UCSD-AML1 (cell line): ENCODE results near the gene TMEM170A.
A peak's percentile ranks its signal among the peaks of the same experiment; 100 is the strongest.

Experiments used
- DNase-seq: peaks from one replicate; lab custom pipeline; 2025; ENCODE audit not compliant: unreplicated experiment; lab: John Stamatoyannopoulos, UW

The TMEM170A gene

DNA sequence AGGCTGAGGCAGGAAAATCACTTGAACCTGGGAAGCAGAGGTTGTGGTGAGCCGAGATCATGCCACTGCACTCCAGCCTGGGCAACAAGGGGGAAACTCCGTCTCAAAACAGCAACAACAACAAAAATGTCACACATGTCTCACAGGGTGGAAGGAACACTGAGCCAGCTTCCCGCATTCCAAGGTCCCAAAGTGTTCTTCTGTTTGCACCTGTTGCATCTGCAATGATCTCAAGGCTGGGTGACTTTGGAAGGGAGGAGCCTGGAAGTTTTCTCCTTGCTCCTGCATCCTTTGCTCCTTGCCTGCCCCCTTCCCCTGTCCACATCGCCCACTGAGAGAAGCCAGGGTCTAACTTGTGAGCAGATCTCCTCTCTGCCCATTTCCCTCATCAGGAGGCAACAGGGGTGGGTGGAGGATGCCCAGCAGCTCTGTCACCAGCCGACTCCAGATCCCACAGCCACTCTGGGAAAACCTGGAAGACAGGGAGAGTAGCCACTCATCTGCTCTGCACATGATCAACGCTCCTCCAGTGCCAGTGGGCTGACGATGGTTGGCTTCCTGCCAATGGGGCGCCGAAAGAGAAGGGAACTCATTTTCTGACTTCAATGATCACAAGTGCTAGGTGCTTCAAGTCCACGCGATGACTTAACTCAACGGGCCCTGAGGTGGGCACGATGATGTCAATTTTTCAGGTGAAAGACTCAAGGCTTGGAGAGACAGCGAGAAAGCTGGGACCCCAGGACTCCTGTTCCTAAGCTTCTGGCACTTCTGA, 18.1 kb upstream of the TMEM170A start:
- DNase-seq = no peak

DNA sequence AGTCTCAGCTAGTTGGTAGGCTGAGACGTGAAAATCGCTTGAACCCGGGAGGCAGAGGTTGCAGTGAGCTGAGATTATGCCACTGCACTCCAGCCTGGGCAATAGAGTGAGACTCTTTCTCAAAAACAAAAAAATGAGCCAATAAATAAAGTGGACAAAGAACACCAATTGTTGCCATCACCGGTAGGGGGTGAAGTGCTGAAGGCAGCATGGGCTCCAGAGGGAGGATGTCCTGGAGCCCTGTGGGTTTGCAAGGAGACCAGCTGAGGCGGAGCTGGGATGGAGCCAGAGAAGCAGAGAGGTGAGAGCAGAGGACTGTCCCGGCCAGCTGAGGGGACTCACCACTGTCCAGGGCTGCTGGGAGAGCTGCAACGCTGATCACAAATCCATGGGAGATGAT, 17.0 kb upstream of the TMEM170A start:
- DNase-seq = no peak

DNA sequence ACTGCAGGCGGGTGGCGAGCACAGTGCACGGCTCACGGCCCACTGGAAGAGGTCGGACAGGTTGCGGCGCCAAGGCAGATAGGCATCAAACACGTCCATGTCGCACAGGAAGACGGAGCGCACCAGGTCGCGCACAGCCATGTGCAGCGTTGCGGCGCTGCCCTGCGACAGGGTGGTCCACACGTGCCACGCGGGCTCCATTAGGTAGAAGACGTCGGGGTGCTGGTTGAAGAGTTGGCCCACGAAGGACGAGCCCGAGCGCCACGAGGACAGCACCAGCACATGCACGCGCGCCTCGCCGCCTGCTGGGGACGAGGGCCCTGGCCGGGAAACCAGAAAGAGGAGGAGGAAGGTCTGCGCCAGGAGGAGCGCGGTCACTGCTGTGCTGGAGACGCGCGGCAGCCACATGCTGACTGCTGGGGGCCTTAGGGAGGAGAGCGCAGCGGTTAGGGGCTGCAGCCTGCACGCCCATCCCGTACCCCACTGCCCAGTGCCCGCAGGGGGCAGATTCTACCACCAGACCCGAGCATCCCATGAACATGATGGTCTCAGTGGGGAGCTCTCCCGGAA, 15.0 kb upstream of the TMEM170A start:
- DNase-seq = no peak

DNA sequence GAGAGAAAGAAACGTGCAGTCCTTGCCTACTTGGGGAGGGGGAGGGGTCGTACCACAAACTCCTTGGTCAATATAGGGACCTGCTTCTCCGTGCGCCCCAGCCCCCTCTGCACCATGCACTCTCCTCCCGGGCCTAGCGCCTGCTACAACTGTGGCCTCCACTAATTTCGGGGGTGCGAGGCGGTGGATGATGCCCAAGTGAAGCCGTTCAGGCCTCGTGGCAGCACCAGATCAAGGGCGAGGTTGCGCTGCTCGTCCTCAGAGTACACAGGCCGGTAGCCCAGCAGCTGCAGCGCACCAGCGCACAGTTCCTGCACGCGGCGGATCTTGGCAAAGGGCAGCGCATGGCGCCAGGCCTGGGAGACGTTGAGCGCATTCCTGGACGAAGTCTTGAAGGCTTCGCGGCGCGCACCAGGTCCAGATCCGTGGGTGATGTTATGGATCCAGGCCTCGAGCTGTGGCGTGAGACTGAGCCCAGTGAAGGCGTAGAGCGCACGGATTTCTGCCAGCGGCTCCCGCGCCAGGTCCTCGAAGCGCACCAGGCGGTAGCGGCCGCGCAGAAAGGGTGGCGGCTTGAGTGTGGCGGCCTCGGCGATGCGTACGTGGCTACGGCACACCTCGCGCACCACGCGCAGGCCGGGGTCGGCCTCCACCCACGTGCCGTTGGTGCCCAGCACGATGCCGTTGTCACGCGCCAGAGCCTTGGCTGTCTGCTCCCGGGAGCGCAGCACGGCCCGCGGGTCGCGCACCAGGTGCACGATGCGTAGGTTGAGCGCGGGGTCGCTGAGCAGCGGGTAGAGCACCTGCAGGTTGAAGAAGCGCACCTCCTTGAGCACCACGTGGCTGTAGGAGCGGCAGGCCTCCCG, 14.2 kb upstream of the TMEM170A start:
- DNase-seq = no peak

DNA sequence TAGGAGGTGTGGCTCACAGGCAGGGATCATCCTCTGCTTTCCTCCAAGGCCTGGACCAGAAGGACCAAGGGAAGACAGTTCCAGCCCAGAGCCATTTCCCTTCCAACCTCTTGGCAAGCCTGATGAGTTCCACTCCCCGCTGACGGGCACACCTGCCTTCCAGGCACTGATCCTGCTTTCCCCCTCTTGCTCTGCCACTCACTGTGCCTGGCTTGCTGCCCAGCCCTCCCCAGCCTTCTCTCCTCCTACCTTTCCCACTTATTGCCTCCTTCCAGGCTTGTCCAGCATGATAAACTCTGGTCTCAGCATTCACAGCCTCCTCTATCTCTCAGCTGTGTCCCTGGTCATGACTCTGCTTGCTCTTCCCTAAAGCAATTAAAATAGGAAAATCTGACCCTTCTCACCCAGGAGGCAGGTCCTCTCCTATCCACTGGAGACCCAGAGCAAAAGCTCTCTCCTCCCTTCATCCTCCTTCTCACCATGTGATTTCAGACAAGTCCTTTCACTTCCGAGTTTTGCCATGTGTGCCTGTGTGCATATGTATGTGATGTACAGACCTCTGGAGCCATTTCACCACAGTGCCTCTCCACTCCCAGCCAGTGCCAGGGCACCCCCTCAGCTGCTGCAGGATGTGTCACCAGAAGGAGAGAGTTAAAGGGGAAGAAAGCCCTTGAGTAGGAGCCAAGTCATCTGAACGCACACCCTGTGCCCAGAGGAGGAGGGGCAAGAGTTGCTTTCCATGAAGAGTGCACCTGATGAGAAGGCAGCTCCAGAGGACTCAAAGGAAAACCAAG, 13.4 kb upstream of the TMEM170A start:
- DNase-seq = no peak

DNA sequence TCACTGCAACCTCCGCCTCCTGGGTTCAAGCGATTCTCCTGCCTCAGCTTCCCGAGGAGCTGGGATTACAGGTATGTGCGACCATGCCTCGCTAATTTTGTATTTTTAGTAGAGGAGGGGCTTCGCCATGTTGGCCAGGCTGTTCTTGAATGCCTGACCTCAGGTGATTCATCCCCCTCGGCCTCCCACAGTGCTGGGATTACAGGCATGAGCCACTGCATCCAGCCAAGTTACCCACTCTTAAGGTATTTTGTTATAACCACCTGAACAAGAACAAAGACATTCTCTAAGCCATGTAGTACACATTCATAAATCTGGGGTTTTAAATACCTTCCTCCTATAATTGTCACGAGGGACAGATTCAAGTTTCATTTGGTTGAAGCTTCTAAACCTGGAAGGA, 12.3 kb upstream of the TMEM170A start:
- no peak for DNase-seq

DNA sequence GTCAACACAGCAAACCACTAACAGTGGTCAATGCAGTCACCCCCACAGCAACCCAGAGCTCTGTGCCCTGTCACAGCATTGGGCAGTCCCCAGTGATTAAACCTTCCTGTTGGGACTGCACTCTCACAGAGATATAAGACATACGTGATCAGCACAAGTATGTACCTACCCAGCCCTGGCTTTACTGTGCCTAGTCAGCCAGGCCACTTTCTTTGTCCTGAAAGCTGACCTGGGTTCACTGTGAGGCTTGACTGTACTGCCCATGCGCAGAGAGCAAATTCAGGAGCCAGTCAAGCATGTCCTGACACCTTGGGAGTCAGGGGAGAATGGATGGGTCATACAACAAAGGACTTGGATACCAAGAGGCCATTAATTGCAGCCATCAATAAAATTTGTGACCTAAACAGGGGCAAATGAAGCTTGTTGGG, 10.9 kb upstream of the TMEM170A start:
- DNase-seq = no peak

DNA sequence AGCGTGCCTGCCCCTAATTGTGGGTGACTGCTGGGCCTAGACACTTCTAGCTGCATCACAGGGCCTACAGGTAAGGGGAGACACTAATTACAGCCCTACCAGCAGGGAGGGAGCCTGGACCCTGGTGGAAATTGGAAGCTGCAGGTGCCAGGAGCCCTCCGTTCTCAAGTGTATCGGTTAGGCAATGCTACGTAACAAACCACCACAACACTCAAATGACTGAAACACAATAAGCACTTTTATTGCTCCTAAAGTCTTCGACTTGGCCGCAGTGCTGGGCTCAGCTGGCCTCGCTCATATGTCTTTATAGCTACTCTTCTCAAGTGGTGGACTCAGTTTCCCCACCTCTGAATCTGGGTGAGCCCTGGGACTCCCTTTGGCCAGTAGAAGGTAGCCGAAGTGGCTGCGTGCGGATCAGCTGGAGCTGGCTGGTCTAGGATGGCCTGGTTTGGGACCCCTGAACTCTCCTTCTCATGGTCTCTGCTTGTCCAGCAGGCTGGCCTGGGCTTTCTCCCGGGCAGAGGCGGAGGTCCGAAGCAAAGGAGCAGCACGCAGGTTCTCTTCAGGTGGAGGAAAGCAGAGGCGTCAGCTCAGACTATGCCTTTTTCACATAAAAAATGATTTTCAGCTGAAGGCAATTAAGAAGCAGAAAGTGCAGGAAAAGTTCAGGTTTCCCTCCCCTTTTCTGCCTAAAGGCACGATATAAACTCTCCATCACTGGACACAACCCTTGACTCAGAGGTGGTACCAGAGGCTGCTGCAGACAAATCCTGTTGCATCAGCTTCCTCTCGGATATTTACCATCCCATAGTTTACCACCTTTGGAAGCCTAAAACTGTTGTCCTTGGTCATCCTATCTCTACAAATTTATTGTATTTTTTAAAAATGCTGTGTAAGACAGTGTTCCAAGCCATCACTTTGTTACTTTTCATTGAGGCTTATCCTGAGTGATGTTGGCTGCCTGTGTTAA, 8.7 kb upstream of the TMEM170A start:
- no peak for DNase-seq

DNA sequence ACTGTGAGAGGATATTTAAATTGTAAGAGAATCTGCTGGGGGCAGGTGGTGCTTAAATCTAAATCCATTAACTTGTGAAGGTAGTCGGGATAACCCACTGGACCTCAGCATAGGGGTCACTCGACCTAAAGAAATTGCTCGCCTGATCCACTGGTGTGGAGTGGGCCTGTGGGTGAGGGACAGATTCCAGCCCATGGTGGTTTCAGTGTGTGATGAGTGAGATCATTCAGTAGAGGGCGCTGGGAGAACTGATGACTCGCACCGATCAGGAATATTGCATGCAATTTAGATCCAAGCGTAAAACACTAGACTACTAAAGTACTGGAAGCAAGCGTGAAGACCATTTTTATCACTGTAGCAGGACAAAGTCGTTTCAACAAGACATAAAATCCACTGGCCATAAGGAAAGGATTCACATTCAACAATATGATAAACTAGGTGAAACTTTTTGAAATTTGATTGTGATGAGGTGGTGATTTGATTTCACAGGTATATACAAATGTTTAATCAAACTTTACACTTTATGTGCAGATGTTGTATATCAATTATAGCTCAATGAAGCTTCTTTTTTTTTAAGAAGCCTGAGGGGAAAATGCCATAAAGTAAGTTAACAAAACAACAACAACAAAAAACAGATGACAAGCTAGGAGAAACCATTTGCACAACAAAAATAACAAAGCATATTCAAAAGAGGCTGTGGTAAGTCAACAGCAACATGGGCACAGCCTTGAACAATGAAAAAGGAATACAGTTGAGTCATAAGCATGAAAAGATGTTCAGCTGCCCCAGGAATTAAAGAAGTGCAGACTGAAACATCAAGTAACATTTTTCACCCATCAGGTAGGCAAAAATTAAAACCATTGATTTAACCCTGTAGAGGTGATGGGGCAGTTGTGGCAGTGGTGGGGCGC, 7.5 kb upstream of the TMEM170A start:
- DNase-seq = peak; percentile 41

DNA sequence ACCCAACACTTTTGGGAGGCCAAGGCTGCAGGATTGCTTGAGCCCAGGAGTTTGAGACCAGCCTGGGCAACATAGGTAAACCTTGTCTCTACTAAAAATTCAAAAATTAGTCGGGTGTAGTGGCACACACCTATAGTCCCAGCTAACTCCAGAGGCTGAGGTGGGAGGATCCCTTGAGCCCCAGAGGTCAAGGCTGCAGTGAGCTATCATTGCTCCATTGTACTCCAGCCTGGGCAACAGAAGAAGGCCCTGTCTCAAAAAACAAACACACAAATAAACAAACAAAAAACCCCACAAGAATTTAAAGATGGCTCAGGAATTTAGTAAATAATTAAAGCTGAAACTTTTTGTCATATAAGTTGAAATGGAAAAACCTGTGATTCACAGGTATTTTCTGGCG, 2.3 kb upstream of the TMEM170A start:
- DNase-seq = no peak

DNA sequence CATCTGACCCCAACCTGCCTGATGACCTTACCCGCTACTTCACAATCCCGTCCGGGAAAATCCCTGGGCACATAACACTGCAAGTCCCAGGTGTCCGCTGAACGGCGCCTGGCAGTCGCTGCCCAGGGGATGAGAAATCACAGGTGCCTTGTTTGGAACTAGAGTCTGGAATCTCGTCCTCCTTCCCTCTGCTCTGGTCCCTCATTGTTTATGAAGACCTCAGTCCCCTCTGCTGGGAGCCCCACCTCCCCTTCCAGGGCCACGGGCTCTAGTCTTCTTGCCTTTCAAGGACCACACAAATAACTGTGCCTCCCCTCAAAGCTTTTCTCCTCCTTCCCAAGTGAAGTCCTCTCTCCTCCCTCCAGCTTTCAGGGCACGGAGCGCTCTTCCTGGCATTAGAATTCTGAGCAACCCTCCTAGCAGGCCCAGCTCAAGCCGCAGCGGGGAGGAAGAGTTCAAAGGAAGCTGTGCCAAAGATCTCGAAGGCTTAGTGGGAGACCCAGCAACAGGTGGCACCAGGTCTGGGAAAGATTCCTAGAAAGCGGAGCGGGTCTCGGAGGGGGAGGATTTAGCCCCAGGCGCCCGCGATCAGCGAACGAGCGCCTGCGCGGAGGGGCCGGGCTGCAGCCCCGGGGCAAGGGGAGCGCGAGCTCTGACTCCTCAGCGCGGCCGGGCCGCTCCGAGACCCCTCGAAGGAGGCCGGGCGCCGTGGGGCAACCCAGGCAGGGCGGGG, 934 bp downstream of the TMEM170A start:
- DNase-seq = peak; percentile 55

DNA sequence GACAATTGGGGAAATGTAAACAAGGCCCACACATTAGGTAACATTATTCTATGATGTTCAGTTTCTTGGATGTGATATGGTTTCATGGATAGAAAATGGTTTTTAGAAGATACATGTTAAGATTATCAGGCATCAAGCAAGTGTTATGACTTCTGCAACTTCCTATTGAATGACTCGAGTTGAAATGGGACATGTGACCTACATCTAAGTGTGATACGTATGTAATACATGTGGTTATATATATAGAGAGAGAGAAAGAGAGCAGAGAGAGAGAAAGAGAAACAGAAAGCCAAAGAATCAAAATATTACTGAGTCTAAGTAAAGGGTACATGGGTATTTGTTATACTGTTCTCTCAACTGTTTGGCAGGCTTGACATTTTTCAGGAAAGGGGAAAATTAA, 1.7 kb downstream of the TMEM170A start:
- DNase-seq = no peak

DNA sequence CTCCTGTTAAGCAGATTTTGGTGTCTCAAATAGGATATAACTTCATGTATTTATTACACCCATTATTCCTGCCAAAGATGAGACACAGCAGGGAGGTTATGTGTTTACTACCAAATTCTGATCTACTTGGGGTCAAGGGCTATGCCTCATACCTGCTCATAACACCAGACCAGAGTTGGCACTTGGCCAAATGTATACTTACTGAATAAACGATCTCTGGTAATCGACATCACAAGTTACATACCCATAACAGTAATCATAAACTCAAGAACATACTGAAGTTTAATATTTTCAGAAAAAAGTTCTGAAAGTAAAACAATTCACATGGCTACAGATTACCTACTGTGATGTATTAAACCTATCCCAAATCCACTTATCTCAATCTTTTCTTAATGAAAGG, 2.9 kb downstream of the TMEM170A start:
- DNase-seq = no peak

DNA sequence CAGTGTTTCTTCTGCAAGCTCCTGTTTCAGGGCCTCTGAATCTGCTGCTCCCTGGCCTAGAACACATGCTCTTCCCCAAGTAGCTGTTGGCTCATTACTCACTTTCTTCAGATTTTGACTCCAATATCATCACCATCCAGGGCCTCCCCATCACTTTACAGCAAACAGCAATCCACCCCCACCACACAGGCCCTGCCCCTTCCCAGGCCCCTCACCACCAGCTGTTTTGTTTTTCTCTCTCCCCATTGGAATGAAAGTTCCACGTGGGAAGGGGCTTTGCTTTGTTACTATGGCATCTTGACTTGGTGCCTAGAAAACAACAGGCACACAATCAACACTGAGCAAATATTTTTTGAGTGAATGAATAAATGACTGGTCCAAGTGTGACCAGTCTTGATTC, 4.0 kb downstream of the TMEM170A start:
- no peak for DNase-seq

DNA sequence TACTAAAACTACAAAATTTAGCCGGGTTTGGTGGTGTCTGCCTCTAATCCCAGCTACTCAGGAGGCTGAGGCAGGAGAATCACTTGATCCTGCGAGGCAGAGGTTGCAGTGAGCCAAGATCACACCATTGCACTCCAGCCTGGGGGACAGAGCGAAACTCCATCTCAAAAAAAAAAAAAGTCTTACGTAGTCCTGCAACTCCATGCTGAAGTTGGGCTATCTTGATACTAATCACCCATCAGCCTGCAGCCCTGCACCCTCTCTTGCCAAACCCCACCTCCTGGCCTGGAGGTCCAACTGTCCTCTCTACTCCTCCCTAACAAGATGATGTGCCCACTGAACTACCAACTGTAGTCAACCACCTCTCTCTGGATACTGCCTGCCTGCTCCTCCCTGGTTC, 4.8 kb downstream of the TMEM170A start:
- no peak for DNase-seq

DNA sequence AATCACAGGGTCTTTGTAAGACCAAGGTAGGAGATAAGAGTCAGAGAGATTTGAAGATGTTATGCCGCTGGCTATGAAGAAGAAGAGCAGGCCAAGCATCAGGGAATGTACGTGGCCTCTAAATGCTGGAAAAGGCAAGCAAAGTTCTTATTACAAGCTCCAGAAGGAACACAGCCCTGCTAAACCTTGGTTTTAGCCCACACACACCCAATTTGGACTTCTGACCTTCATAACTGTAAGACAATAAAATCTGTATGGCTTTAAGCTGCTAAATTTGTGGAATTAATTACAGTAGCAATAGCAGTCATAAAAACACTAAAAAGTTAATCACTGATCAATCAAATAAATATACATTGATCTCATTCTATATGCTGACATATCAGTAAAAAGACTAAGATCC, 6.0 kb downstream of the TMEM170A start:
- no peak for DNase-seq

DNA sequence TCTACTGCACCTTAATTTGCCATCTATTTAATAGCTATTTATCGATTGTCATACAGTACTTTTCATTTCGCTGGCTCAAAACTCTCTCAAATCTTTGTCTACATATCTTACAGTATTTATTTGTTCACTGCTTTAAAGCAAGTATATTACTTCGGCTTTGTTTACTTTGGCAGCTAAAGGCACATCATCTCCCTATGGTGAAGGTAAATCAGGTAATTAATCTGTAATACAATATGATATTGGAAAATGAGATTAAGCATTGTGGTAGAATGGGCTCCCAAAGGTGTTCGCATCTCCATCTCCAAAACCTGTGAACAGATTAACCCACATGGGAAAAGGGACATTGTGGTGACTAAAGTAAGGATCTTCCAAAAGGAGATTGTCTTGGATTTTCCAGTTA, 6.5 kb downstream of the TMEM170A start:
- DNase-seq = no peak

DNA sequence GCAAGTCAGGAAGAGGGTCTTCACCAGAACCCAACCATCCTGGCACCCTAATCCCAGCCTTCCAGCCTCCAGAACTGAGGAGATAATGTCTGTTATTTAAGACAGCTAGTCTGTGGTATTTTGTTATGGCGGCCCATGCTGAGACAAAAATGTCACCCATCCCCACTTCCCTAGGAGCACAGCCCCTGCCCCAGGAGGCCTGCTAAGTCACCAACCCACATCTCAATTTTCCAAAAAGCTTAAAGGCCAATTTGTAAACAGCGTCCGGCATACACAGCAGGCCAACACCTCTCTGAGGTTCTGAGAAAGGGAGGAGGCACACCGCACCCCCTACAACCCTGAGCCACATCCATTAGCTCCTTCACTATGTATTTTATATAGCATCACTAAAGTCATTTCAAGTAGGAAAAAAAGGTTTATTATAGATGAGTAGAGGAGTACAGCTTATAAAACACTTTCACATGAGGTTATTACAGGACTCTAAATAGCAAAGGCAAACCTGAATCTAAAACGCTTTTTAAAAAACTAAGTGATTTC, 6.9 kb downstream of the TMEM170A start:
- no peak for DNase-seq
